Measurements from ENCODE around the gene GLIS1. TPM values are rescaled to one million over a fixed set of nuclear protein-coding genes. Genes with fewer than 3 reads are reported as not detected.

Gene GLIS1
- total RNA-seq, 2 donors from 2014 or later, result 0.20 to 0.22 TPM

DNA sequence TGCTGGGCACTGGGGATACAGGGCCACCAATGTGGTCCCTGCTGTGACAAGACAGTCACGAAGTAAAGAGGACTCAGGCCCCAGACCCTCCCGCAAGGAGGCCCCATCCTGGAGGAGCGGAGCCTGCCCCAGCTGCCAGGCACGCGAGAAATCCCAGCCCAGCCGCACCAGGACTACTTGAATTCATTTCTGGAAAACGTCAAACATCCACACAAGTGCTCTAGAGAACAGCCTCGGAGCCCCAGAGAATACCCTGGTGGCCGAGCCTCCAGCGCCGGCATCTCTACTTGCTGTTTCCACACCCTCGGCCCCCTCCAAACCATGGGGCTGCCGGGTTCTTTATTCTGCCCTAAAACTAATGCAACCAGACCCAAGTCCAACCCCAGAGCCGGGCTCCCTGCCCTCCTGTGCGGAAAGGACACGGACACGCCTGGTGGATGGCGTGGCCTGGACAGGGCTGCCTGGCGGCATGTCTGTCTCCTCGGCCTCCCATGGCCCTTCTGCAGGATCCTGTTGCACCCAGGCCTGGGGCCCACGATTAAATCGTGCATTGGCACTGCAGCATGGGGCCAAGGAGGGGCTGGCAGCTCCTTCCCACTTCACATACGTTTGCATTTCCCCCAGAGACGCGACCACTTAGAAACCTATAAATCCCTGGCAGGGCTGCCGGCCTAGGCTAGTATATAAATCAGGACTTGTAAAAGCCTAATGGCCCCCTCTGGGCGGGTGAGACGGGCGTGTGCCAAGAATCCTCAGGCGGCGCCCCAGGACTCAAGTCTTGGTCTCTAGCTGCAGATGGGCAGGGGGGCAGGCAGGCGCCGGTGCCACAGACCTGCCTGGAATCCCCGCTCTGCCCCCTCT is 238.5 kb downstream of the GLIS1 start:
- TF ChIP-seq CTCF (IDR thresholded peaks at IDR 0.05), result no peak
- Histone ChIP-seq H3K27ac (no peak overlapping the region), H3K4me1 (peaks cover 0 to 7% of the 10 kb centered on the region in 2 donors), H3K36me3 (no peaks in the 10 kb centered on the region), H3K27me3 (no peaks in the 10 kb centered on the region), H3K4me3 (no peak overlapping the region), H3K9me3 (no peaks in the 10 kb centered on the region)
- DNase-seq (ENCODE audit: low spot score), result no peak

DNA sequence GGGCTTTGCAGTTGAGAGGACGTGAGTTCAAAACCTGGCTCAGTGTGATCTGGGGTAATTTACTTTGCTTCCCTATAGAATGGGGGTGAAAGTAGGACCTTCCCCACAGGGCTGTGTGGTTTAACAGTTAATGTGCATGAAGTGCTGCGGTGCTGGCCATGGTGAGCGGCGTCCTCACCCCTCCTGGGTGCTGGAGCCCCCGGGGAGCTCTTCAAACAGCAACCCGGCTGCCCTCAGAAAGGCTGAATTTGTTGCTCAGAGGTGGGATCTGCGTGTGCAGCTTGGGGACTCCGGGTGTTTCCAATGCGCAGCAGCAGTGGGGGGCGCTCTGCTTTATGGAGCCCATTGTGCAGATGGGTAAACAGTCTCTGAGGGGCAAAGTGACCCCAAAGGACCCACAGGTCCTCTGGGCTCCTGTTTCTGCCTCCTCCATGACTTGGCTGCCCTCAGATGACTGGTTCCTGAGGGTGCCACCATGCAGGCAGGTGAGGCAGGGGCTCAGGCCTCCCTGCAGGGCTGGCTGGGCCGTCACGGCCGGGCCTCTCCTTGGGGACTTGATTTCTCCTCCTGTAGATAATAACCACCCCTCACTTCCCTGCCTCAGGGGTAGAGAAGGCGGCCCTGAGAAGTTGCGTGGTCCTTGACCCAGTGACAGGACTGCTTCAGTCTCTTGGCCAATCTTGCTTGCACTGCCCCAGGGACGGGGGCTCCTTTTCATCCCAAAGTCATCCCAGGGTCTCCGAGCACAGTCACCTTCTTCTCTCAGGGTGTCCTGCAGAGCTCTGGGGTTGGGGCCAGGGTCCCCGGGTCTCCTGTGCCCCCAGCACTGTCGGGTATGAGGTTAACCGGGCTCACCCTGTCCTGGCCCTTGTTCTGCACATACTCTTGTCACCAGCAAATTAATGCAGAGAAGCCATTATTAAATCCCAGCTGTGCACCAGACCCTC is 239.4 kb downstream of the GLIS1 start:
- TF ChIP-seq CTCF (IDR thresholded peaks at IDR 0.05), result no peak
- no peak for DNase-seq (ENCODE audit: low spot score)
- no peaks in the 10 kb centered on the region for H3K36me3 ChIP-seq
- no peak overlapping the region for H3K4me3 ChIP-seq
- peaks cover 0 to 7% of the 10 kb centered on the region in 2 donors for H3K4me1 ChIP-seq
- no peak overlapping the region for H3K27ac ChIP-seq
- H3K27me3 ChIP-seq, result no peaks in the 10 kb centered on the region
- H3K9me3 ChIP-seq, result no peaks in the 10 kb centered on the region

DNA sequence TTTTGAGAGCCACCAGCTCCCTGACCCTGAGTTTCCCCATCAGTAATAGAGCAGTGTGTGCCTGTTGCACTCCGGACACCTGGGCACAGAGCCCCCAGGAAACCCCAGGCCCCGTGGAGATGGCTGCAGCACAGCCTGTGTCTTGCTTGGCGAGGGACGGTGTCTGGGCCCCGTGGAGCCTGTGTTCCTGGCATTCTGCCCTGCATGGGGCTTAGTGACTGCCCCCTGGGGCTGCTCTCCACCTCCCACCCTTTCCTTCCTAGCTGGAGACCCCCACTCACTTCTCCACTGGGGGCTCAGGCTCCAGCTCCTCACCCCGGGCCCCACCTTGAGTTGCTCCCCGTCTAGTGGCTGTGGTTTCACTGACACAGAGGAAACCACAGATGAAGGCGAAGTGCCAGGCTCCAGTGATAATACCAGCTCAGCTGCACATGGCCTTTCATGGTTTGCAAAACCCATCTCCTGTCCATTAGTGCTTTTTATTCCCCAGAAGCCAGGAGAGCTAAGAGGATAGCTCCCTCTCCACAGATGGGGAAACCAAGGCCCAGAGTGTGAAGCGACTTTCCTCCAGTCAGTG is 240.3 kb downstream of the GLIS1 start:
- Histone ChIP-seq H3K9me3 (no peaks in the 10 kb centered on the region), H3K27me3 (no peaks in the 10 kb centered on the region), H3K4me3 (no peak overlapping the region), H3K27ac (no peak overlapping the region), H3K36me3 (no peaks in the 10 kb centered on the region), H3K4me1 (peaks cover 0 to 6% of the 10 kb centered on the region in 2 donors)
- TF ChIP-seq CTCF (IDR thresholded peaks at IDR 0.05), result no peak
- no peak for DNase-seq (ENCODE audit: low spot score)

GRCh38 chr1:53495633-53496345 is 243.2 kb downstream of the GLIS1 start:
- H3K27me3 ChIP-seq, result no peaks in the 10 kb centered on the region

More at GRCh38 chr1:53495633-53496345, 243.2 kb downstream of the GLIS1 start:
- H3K9me3 ChIP-seq, result no peaks in the 10 kb centered on the region
- no peak overlapping the region for H3K4me3 ChIP-seq
- no peaks in the 10 kb centered on the region for H3K4me1 ChIP-seq
- H3K36me3 ChIP-seq, result no peaks in the 10 kb centered on the region
- peak; percentile 67 for DNase-seq (ENCODE audit: low spot score)
- H3K27ac ChIP-seq, result no peak overlapping the region
- no peak for TF ChIP-seq CTCF (IDR thresholded peaks at IDR 0.05)
